Hematopoietic multipotent progenitor cell treated with erythropoietin and hydrocortisone succinate and interleukin-3 and kit ligand, for 17 days (in vitro differentiated cells): ENCODE results near the gene BAD.

ENCODE experiments used
- DNase-seq: peaks from one replicate; pipeline ENCODE4 v3.0.0-alpha.2; 2015; ENCODE audit warnings: low spot score

Gene BAD

DNA sequence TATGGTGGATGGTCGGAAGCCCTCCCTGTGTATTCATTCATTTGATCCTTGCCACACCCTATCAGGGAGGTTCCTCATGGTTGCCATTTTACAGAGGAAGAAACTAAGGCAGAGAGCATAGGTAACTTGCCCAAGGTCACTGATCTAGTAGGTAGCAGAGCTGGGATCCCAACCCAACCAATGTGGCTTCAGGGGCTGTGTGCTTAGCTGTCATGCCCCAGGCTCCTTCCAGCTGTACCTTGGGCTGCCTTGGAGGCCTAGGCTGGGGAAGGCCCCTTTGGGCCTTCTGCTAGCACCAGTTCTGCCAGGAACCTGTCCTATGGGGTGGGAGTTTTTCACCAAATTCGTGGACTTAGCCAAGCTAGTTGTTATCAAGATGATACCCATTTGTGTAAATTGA lies 8.6 kb downstream of the BAD start:
- no peak for DNase-seq

DNA sequence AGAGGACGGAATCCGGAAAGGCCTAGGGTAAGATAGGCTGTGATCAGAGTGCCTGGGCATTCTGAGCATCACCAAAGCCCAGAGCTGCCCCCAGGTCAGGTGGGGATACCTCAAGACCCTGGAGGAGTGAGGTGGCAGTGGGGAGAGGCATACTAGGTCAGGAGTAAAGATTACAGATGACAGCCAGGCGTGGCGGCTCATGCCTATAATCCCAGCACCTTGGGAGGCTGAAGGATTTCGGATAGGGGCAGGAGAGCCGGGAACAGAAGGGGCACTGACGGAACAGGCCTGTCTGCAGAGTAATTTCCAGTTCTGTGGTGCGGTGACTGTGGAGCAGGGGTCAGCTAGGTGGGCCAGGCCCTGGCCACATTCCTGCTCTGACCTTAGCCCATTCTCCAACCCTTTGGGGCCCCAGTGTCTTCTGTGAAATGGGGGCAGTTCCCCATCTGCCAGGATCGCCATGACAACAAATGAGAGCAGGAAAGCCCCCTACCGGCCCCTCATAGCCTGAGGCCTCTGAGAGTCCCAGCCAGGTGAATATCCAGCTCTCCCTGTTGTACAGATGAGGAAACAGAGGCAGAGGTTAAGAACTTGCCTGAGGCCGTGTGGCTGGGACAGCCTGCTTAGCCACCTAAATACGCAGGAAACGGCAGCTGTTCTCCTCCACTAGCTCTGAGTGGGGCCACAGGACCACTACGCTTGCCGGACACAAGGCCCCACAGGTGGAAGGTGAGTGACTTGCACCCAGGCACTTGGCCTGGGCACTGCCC lies 9.2 kb downstream of the BAD start:
- no peak for DNase-seq

DNA sequence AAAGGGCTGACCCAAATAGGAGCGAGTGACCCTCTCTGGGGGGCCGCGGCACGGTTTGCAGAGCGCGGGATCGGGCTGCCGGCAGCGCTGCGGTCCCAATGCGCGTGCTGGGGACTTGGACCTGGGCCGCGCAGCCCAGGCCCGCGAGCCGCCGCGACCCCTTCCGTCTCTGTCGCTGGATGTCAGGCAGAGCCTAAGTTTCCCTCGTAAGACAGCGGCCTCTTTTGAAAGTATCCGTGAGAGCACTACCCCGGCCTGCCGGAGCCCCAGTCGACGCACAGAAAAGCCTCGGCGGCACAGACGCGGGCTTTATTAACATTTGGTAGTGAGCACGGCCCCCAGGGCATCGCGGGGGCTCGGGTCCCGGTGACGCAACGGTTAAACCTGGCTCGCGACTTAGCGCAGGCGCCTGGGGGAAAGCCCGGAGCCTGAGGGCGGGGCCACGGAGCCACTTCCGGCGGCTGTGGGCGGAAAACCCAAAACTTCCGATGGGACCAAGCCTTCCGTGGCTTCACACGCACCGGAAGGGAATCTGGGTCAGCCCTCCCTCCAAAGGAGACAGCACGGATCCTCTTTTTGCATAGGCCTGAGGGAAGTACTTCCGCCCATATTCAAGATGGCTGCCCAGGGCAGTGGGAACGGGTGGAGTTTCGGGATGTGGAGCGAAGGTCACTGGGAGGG lies 14.8 kb downstream of the BAD start:
- DNase-seq = peak; percentile 99

DNA sequence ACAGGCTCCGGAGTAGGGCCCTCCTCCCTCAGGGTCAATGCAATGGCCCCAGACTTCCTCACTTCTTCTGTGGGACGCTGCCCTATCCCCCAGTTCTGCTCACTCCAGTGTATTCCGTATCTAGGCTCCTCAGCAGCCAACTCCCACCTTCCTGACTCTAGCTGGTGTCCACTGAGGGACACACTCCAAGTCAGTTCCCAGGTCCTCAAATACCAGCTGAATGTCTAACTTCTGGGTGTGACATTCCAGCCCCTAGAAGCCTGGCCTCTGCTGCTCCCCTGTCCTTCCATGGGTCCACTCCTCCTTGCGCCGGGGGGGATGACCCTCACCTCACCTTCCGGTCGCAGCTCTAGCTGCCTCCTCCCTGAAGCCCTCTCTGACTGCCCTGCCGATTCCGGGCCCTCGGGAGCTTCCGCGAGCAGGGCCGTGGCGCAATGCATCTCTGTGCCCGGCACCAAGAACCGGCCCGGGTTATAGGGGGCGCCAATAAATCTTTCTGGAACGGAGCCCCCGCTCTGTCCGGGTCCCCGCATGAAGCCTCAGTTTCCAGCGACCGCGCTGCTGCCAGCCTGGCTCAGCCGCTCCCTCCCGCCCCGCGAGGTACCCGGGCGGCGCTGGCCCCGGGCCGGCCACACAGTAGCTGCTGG lies 15.4 kb downstream of the BAD start:
- peak; percentile 56 for DNase-seq

DNA sequence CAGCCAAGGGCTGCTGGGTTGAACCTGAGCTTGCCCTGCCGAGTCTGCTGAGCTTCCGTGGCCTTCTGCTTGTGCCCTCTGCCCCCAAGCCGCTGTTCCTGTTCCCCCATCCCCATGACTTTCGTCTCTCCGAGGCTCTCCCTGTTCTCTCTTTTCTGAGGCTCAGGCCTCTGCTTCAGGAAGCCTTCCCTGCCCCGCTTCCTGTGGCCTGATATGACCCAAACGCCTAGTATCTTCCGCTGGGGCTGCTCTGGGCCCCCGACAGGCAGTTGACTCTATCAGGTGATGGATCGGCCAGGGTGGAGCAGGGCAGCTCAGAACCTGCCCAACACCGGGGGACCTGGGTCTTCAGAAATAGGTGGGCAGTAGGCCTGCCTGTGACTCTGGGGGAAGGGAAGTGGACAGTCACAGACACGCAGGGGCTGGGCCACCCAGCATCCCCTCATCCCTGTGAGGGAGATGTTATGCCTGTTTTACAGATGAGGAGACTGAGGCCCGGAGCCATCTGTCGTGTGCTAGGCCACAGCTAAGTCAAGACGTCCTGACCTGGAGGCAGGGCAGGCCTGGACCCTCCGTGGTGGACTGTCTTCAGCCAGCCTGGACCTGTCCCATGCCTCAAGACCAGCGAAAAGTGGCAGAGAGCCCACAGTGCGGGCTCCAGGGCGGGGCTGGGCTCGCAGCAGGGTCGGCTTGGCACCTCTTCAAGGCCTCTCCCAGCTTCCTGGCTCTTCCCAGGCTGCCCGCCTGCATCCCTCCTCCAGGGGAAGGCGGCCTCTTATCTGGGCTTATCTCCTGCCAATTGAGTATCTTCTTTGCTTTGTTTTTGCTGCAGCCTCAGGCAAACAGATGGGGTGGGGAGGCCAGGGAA lies 16.2 kb downstream of the BAD start:
- DNase-seq = peak; percentile 70

DNA sequence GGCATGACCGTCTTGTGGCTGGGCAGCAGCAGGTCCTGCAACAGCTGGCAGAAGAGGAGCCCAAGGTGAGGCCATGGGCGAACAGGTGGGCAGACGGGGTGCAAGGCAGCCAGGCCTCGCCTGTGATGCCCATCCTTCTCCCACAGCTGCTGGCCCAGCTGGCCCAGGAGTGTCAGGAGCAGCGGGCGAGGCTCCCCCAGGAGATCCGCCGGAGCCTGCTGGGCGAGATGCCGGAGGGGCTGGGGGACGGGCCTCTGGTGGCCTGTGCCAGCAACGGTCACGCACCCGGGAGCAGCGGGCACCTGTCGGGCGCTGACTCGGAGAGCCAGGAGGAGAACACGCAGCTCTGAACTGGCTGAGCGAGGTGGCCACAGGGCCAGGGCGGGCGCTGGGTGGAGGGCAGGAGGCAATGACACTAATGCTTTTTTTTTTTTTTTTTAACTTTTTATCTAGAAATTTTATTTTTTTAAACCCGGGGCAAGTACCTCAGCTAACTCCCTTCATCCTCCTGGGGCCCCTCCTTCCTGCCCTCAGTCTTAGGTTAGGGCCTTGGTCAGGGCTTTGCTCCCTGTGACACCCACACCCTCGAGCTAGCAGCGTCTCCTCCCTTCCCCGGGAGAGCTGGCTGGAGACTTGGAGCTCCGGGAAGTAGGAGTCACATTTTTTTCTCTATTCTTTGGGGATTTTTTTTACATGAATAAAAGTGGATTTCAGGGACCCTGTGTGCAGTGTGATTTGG lies 17.1 kb downstream of the BAD start:
- no peak for DNase-seq

DNA sequence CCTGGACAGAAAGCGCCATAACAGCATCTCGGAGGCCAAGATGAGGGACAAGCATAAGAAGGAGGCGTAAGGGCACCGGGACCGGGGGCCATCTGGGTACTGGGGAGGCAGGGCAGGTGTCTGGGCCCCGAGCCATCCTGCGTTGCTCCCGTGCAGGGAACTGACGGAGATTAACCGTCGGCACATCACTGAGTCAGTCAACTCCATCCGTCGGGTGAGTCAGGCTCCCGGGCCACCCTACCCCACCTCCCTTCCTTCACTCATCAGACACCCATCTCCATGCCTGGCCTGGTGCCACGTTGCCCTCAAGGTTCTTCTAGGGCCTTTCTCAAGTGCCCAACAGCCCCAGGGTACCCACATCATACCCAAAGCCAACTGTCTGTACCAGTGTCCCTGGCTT lies 18.1 kb downstream of the BAD start:
- no peak for DNase-seq

DNA sequence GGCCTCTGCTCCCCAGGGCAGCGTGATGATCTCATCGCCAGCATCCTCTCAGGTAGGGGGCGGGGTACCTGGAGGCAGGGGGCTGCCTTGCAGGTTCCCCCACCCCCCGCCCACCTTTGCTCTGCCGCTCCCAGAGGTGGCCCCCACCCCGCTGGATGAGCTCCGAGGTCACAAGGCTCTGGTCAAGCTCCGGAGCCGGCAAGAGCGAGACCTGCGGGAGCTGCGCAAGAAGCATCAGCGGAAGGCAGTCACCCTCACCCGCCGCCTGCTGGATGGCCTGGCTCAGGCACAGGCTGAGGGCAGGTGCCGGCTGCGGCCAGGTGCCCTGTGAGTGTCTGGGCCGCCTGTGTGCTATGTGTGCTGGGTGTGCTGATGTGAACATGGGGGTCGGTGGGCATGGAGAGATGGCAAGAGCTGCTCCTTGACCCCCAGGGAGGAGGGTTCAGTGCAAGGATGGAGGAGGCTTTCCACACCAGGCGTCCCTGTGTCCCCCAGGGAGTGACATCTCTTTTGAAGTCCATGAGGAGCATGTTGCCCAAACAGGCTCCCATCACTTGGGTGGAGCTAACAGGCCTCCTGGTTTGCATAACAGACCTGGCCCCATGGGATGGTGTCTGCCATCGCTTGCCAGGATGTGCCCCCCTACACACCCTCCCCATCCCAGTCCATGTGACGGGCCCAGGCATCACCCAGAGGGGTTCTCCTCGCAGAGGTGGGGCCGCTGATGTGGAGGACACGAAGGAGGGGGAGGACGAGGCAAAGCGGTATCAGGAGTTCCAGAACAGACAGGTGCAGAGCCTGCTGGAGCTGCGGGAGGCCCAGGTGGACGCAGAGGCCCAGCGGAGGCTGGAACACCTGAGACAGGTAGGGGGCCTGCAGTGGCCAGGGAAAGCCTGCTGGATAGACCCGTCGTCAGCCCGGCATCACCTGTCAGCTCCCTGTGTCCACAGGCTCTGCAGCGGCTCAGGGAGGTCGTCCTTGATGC lies 19.0 kb downstream of the BAD start:
- DNase-seq = no peak

DNA sequence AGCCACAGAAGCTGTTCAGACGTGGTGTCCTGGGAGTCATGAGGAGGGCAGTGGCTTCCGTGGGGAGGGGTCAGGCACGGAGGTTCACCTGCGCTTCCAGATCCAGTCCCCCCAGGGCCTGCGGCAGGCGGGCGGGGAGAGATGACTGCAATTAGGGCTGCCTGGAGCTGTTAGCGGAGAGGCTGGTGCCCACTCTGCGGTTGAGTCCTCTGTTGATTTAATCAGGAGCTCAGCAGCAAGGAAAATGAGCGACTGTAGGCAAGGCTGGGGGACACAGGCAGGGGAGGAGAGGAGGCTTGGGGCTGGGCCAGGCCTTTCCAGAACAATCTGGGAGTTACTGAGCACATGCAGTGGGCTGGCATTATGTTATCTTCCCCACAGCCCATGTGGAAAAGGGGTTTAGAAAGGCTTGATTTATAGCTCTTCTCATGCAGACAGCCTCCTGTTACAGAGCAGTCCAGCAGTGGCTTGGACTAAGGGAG lies 20.1 kb downstream of the BAD start:
- no peak for DNase-seq

DNA sequence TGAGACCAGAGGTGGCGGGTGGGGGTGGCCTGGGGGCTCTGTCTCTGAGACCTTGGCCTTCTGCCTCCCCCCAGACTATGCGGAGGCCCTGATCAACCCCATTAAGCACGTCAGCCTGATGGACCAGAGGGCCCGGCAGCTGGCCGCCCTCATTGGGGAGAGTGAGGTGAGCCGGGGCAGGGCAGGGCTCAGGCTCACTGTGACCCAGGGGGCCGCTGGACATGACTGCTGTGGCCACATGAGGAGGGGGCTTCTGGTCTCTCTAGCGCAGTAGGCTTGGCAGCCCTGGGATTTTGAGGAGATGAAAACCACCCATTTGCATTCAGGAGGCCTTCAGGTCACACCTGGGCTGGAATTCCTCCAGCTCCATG lies 20.5 kb downstream of the BAD start:
- DNase-seq = no peak

DNA sequence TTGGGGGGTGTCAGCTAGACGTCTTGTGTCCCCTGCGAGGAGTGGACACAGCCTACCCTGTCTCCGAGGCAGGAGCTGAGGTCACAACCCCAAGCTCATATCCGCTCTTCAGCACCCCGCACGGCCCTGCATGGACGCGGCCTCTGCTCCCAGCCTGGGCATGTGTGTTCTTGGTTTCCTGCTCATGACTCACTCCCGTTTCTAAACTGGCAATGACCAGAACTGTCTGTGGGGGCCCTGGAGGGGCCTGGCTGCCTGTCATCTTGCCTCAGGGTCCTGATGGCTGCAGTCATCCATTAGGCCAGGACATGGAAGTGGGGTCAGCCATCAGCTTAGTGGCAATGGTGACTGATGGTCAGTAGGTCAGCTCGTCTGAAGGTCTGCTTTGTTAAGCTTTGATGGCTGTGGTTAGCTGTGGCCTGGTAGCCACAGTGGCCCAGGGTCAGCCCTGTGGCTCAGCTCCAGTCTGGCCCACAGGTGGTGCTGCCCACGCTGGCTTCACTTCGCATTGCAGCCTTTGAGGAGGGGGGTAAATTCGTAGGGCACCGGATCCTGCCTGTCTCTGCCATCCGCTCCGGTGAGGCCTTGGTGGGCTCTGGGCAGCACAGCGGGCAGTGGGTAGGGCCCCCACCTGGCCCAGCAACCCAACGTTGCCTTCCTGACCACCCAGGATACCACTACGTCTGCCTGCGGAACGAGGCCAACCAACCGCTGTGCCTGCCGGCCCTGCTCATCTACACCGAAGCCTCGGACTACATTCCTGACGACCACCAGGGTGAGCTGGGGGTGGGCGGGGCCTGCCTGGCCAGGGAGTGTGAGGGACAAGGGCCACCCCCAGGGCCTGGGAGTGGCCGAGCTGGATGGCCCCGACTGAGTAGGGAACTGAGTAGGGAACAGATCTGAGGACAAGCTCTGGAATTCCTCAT lies 21.2 kb downstream of the BAD start:
- no peak for DNase-seq

DNA sequence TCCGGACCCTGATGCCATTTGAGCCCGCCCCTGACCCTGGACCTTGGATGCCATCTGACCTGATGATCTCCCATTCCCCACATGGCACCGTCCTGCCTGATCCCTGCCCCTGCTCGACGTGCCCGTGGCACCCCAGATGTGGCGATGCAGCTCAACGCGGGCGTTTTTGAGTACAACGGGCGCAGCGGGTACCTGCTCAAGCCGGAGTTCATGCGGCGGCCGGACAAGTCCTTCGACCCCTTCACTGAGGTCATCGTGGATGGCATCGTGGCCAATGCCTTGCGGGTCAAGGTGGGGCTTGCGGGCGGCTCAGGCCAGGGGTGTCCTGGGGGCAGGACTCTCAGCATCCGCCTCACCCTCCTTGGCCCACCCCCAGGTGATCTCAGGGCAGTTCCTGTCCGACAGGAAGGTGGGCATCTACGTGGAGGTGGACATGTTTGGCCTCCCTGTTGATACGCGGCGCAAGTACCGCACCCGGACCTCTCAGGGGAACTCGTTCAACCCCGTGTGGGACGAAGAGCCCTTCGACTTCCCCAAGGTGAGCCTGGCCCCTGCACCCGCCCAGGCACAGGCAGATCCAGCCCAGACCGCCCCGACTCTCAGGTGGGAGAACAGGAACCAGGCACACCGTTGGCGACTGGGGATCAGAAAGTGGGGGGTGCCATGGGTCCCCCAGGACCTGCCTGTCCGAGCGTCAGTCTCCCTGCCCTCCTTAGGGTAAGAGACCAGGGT lies 22.0 kb downstream of the BAD start:
- DNase-seq = no peak

DNA sequence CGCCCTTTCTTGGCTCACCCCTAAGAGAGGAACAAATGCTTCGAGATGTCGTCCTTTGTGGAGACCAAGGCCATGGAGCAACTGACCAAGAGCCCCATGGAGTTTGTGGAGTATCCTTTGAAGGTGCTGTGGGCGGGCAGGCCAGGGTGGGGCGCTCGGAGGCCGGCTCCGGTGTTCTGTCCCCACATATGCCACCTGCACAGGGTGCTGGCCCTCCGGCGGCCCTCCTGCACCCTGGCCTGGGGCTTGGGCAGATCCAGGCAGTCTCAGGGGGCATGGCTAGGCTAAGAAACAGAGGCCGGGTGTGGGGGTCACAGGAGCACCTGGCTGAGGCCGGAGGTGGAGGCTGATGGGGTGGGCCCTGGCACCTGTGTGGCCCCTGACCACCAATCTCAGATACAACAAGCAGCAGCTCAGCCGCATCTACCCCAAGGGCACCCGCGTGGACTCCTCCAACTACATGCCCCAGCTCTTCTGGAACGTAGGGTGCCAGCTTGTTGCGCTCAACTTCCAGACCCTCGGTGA lies 22.8 kb downstream of the BAD start:
- no peak for DNase-seq

DNA sequence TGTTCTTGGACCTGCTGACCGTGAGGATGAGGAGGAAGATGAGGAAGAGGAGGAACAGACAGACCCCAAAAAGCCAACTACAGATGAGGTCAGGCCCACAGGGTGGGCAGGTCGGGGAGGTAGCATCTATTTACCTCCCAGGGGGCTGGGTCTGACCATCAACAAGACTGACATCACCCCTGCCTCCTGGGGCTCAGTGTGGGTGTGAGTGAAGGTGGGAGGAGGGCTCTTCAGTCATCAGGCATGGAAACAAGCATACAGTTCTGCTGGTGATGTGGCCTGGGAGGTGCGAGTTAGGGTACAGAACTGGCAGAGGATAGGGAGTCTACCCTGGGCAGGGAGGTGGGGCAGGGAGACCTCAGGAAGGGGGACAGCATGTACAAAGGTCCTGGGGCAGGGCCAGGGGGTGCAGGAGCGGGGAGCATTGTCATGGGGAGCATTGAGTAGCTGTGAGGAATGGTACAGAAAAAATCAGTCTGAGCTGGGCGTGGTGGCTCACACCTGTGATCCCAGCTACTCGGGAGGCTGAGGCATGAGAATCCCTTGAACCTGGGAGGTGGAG lies 24.2 kb downstream of the BAD start:
- DNase-seq = no peak

DNA sequence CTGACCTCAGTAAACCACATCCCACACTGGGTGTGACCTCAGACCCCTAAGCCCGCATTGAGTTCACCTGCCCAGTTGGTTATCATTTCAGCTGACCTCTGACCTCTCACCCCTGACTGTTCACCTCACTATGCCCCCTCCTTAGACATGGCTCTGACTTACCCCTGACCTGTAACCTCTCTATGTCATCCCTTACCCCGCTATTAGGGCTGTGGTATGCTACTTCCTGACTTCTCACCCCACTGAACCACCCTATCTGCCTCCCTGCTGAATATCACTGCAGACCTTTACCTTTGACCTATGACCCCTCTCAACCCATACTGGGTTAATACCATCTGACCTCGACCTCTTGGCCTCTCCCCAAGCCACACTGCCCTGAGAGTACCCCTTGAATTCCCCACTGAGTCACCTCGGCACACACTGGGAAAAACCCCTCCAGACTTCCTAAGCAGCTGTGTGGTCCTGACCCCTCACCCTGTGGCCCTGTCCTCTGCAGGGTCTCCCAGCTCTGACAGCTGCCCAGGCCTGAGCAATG lies 24.9 kb downstream of the BAD start:
- DNase-seq = no peak

DNA sequence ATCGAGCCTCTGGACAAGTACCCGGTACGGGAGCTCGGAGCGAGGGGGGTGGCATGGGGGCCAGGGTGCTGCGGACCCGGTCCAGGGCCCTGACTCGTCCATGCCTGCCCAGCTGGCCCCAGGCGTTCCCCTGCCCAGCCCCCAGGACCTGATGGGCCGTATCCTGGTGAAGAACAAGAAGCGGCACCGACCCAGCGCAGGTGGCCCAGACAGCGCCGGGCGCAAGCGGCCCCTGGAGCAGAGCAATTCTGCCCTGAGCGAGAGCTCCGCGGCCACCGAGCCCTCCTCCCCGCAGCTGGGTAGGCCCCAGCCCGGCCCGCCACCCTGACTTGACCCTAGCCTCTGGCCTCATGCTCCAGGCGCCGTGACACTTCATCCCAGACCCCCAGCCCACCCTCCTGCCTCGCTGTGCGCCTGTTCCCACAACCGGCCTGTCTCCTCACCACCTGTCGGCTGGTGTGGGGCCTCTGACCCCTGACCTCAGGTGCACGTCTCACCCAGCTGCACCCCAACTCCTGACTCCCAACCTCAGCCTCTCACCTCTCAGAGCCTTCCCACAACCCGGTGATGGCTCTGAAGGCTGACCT lies 25.4 kb downstream of the BAD start:
- DNase-seq = no peak

DNA sequence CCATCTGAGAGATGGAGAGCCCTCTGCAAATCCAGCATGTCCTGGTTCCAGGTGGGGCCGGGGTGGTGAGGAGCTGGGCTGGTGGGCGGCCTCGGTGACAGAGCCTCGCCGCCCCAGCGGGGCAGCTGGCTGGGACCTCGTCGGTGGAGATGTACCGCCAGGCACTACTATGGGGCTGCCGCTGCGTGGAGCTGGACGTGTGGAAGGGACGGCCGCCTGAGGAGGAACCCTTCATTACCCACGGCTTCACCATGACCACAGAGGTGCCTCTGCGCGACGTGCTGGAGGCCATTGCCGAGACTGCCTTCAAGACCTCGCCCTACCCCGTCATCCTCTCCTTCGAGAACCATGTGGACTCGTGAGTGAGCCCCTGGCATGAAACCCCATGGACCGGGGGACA lies 26.1 kb downstream of the BAD start:
- DNase-seq = no peak
